ENCODE results near the gene KCNJ10. TPM values are rescaled to one million over a fixed set of nuclear protein-coding genes. Genes with fewer than 3 reads are reported as not detected.

KCNJ10 gene
- total RNA-seq, 8 experiments from 2014 or later, result 0.18 to 3.9 (median 0.50) TPM

- in situ Hi-C loops (cut with MboI; ENCODE audit: low pct_unique_long_range_greater_than_20kb in 2 of 9, low sequenced_read_pairs in 9 of 9, unreplicated experiment in 9 of 9), result loop anchor here in 4 of 9 experiments (5.0 to 25.0 kb wide), 4 partner anchors 69 to 869 kb away; partner anchors contain the start of gene DUSP23 (in 3 of the 4)
- H3K27ac ChIP-seq, result no peak overlapping the region
- peak; percentile 60 to 92 (median 76) for ATAC-seq (replicated peaks in 6 of 8)
- WGBS, 10 experiments, result 14 to 100% (median 22%) methylated on average over 1 to 5 of the region's 5 CpGs
- H3K4me3 ChIP-seq, result no peak overlapping the region
- peaks cover 16 to 22% of the 10 kb centered on the region in 2 donors for H3K4me1 ChIP-seq (replicated peaks in 1 of 2)
These were observed 63.5 kb downstream of the KCNJ10 start for GRCh38 chr1:160006312-160006940.

- ATAC-seq (replicated peaks in 6 of 8), result no peak
- in situ Hi-C loops (cut with MboI; ENCODE audit: low pct_unique_long_range_greater_than_20kb in 2 of 9, low sequenced_read_pairs in 9 of 9, unreplicated experiment in 9 of 9), result loop anchor here in 4 of 9 experiments (5.0 to 25.0 kb wide), 4 partner anchors 68 to 868 kb away; partner anchors contain the start of gene DUSP23 (in 3 of the 4)
- Histone ChIP-seq H3K27ac (no peak overlapping the region), H3K4me3 (no peak overlapping the region), H3K4me1 (replicated peaks in 1 of 2) (peaks cover 9 to 10% of the 10 kb centered on the region in 2 donors)
- 20 to 100% (median 89%) methylated on average over 1 to 4 of the region's 4 CpGs; no CpG with 5 or more reads in 4 of the 10 experiments for WGBS, 10 experiments
These were observed 64.9 kb downstream of the KCNJ10 start for GRCh38 chr1:160005070-160005469.

- Histone ChIP-seq H3K27ac (no peak overlapping the region), H3K4me1 (replicated peaks in 1 of 2) (peaks cover 4 to 7% of the 10 kb centered on the region in 2 donors), H3K4me3 (no peak overlapping the region)
- in situ Hi-C loops (cut with MboI; ENCODE audit: low pct_unique_long_range_greater_than_20kb in 2 of 9, low sequenced_read_pairs in 9 of 9, unreplicated experiment in 9 of 9), result loop anchor here in 3 of 9 experiments (10.0 to 25.0 kb wide), 3 partner anchors 70 to 867 kb away; partner anchors contain the start of gene DUSP23 (in 3 of the 3)
- 20 to 100% (median 86%) methylated on average over 1 to 2 of the region's 2 CpGs; no CpG with 5 or more reads in 2 of the 10 experiments for WGBS, 10 experiments
- peak in 3 of 8 experiments; percentile 9 to 29 (median 15) for ATAC-seq (replicated peaks in 6 of 8)
These were observed 65.5 kb downstream of the KCNJ10 start for GRCh38 chr1:160004425-160004824.

- WGBS, 10 experiments, result 17 to 100% (median 83%) methylated on average over 1 of the region's 1 CpG; no CpG with 5 or more reads in 4 of the 10 experiments
- H3K4me1 ChIP-seq (replicated peaks in 1 of 2), result peaks cover 0 to 7% of the 10 kb centered on the region in 2 donors
- H3K27ac ChIP-seq, result no peak overlapping the region
- in situ Hi-C loops (cut with MboI; ENCODE audit: low pct_unique_long_range_greater_than_20kb in 2 of 9, low sequenced_read_pairs in 9 of 9, unreplicated experiment in 9 of 9), result loop anchor here in 3 of 9 experiments (10.0 to 25.0 kb wide), 3 partner anchors 69 to 867 kb away; partner anchors contain the start of gene DUSP23 (in 3 of the 3)
- no peak overlapping the region for H3K4me3 ChIP-seq
- ATAC-seq (replicated peaks in 6 of 8), result no peak
These were observed 66.0 kb downstream of the KCNJ10 start for GRCh38 chr1:160004001-160004400.

- in situ Hi-C loops (cut with MboI; ENCODE audit: low pct_unique_long_range_greater_than_20kb in 2 of 9, low sequenced_read_pairs in 9 of 9, unreplicated experiment in 9 of 9), result loop anchor here in 3 of 9 experiments (10.0 to 25.0 kb wide), 3 partner anchors 67 to 864 kb away; partner anchors contain the start of gene DUSP23 (in 3 of the 3)
- no peak overlapping the region for H3K27ac ChIP-seq
- 20 to 80% (median 52%) methylated on average over 1 to 2 of the region's 2 CpGs for WGBS, 10 experiments
- H3K4me1 ChIP-seq (replicated peaks in 1 of 2), result peaks cover 0 to 3% of the 10 kb centered on the region in 2 donors
- H3K4me3 ChIP-seq, result no peak overlapping the region
- ATAC-seq (replicated peaks in 6 of 8), result no peak
These were observed 68.5 kb downstream of the KCNJ10 start for GRCh38 chr1:160001440-160001839.

- ATAC-seq (replicated peaks in 6 of 8), result no peak
- WGBS, 10 experiments, result 0 to 100% (median 67%) methylated on average over 1 to 4 of the region's 4 CpGs; no CpG with 5 or more reads in 1 of the 10 experiments
- in situ Hi-C loops (cut with MboI; ENCODE audit: low pct_unique_long_range_greater_than_20kb in 2 of 9, low sequenced_read_pairs in 9 of 9, unreplicated experiment in 9 of 9), result loop anchor here in 2 of 9 experiments (25.0 kb wide), 2 partner anchors 162 to 212 kb away; partner anchors contain the start of genes DUSP23 (in 1 of the 2) and SLAMF8 (in 1 of the 2)
These were observed 70.8 kb downstream of the KCNJ10 start for GRCh38 chr1:159999204-159999603.

GRCh38 chr1:159996653-159997052, 73.3 kb downstream of the KCNJ10 start:
- Histone ChIP-seq H3K27ac (no peak overlapping the region), H3K4me3 (no peak overlapping the region), H3K4me1 (replicated peaks in 1 of 2) (no peaks in the 10 kb centered on the region)
- ATAC-seq (replicated peaks in 6 of 8), result no peak
- in situ Hi-C loops (cut with MboI; ENCODE audit: low pct_unique_long_range_greater_than_20kb in 2 of 9, low sequenced_read_pairs in 9 of 9, unreplicated experiment in 9 of 9), result loop anchor here in 2 of 9 experiments (25.0 kb wide), 2 partner anchors 159 to 209 kb away; partner anchors contain the start of genes DUSP23 (in 1 of the 2) and SLAMF8 (in 1 of the 2)

More at GRCh38 chr1:159999204-159999603, 70.8 kb downstream of the KCNJ10 start:
- H3K4me3 ChIP-seq, result no peak overlapping the region
- no peaks in the 10 kb centered on the region for H3K4me1 ChIP-seq (replicated peaks in 1 of 2)
- H3K27ac ChIP-seq, result no peak overlapping the region

- H3K4me1 ChIP-seq (replicated peaks in 1 of 2), result peaks cover 0 to 4% of the 10 kb centered on the region in 2 donors
- in situ Hi-C loops (cut with MboI; ENCODE audit: low pct_unique_long_range_greater_than_20kb in 2 of 9, low sequenced_read_pairs in 9 of 9, unreplicated experiment in 9 of 9), result loop anchor here in 2 of 9 experiments (25.0 kb wide), 2 partner anchors 158 to 208 kb away; partner anchors contain the start of genes DUSP23 (in 1 of the 2) and SLAMF8 (in 1 of the 2)
- no peak overlapping the region for H3K27ac ChIP-seq
- no peak for ATAC-seq (replicated peaks in 6 of 8)
- no peak overlapping the region for H3K4me3 ChIP-seq
- WGBS, 10 experiments, result 39 to 94% (median 62%) methylated on average over 1 to 2 of the region's 2 CpGs; no CpG with 5 or more reads in 2 of the 10 experiments
These were observed 75.1 kb downstream of the KCNJ10 start for GRCh38 chr1:159994896-159995295.

GRCh38 chr1:159993911-159994310, 76.0 kb downstream of the KCNJ10 start:
- H3K27ac ChIP-seq, result no peak overlapping the region
- no peak for ATAC-seq (replicated peaks in 6 of 8)
- peaks cover 0 to 4% of the 10 kb centered on the region in 2 donors for H3K4me1 ChIP-seq (replicated peaks in 1 of 2)
- in situ Hi-C loops (cut with MboI; ENCODE audit: low pct_unique_long_range_greater_than_20kb in 2 of 9, low sequenced_read_pairs in 9 of 9, unreplicated experiment in 9 of 9), result loop anchor here in 2 of 9 experiments (25.0 kb wide), 2 partner anchors 157 to 207 kb away; partner anchors contain the start of genes DUSP23 (in 1 of the 2) and SLAMF8 (in 1 of the 2)
- H3K4me3 ChIP-seq, result no peak overlapping the region
- WGBS, 10 experiments, result 22 to 100% (median 79%) methylated on average over 1 to 2 of the region's 2 CpGs

GRCh38 chr1:159992161-159992560, 77.8 kb downstream of the KCNJ10 start:
- 80 to 100% (median 87%) methylated on average over 1 of the region's 1 CpG; no CpG with 5 or more reads in 6 of the 10 experiments for WGBS, 10 experiments
- in situ Hi-C loops (cut with MboI; ENCODE audit: low pct_unique_long_range_greater_than_20kb in 2 of 9, low sequenced_read_pairs in 9 of 9, unreplicated experiment in 9 of 9), result loop anchor here in 2 of 9 experiments (25.0 kb wide), 2 partner anchors 155 to 205 kb away; partner anchors contain the start of genes DUSP23 (in 1 of the 2) and SLAMF8 (in 1 of the 2)
- no peak overlapping the region for H3K4me3 ChIP-seq
- H3K27ac ChIP-seq, result no peak overlapping the region
- H3K4me1 ChIP-seq (replicated peaks in 1 of 2), result peaks cover 0 to 4% of the 10 kb centered on the region in 2 donors
- peak in 1 of 8 experiments; percentile 47 for ATAC-seq (replicated peaks in 6 of 8)

GRCh38 chr1:159991513-159991912, 78.4 kb downstream of the KCNJ10 start:
- WGBS, 10 experiments, result 14 to 100% (median 83%) methylated on average over 1 to 4 of the region's 4 CpGs
- Histone ChIP-seq H3K27ac (no peak overlapping the region), H3K4me3 (no peak overlapping the region), H3K4me1 (replicated peaks in 1 of 2) (peaks cover 0 to 4% of the 10 kb centered on the region in 2 donors)
- in situ Hi-C loops (cut with MboI; ENCODE audit: low pct_unique_long_range_greater_than_20kb in 2 of 9, low sequenced_read_pairs in 9 of 9, unreplicated experiment in 9 of 9), result loop anchor here in 2 of 9 experiments (25.0 kb wide), 2 partner anchors 154 to 204 kb away; partner anchors contain the start of genes DUSP23 (in 1 of the 2) and SLAMF8 (in 1 of the 2)
- peak in 1 of 8 experiments; percentile 50 for ATAC-seq (replicated peaks in 6 of 8)

GRCh38 chr1:159990005-159990404, 80.0 kb downstream of the KCNJ10 start:
- Histone ChIP-seq H3K4me3 (no peak overlapping the region), H3K27ac (no peak overlapping the region), H3K4me1 (replicated peaks in 1 of 2) (peaks cover 0 to 4% of the 10 kb centered on the region in 2 donors)
- WGBS, 10 experiments, result 29 to 100% (median 80%) methylated on average over 1 to 5 of the region's 5 CpGs; no CpG with 5 or more reads in 1 of the 10 experiments
- in situ Hi-C loops (cut with MboI; ENCODE audit: low pct_unique_long_range_greater_than_20kb in 2 of 9, low sequenced_read_pairs in 9 of 9, unreplicated experiment in 9 of 9), result loop anchor here in 2 of 9 experiments (25.0 kb wide), 2 partner anchors 153 to 203 kb away; partner anchors contain the start of genes DUSP23 (in 1 of the 2) and SLAMF8 (in 1 of the 2)
- ATAC-seq (replicated peaks in 6 of 8), result peak in 1 of 8 experiments; percentile 43
